Hematopoietic multipotent progenitor cell treated with erythropoietin and hydrocortisone succinate and interleukin-3 and kit ligand, for 17 days (in vitro differentiated cells): ENCODE data around the gene NUP42.
"Not testable (repeated sequence)": the region's sequence is repeated elsewhere in the genome, so short reads cannot be mapped to it uniquely, and the experiment has no call there.

Experiments used
- DNase-seq: peaks from one replicate; pipeline ENCODE4 v3.0.0-alpha.2; 2015; ENCODE audit warnings: low spot score

NUP42 gene, protein sequence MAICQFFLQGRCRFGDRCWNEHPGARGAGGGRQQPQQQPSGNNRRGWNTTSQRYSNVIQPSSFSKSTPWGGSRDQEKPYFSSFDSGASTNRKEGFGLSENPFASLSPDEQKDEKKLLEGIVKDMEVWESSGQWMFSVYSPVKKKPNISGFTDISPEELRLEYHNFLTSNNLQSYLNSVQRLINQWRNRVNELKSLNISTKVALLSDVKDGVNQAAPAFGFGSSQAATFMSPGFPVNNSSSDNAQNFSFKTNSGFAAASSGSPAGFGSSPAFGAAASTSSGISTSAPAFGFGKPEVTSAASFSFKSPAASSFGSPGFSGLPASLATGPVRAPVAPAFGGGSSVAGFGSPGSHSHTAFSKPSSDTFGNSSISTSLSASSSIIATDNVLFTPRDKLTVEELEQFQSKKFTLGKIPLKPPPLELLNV

DNA sequence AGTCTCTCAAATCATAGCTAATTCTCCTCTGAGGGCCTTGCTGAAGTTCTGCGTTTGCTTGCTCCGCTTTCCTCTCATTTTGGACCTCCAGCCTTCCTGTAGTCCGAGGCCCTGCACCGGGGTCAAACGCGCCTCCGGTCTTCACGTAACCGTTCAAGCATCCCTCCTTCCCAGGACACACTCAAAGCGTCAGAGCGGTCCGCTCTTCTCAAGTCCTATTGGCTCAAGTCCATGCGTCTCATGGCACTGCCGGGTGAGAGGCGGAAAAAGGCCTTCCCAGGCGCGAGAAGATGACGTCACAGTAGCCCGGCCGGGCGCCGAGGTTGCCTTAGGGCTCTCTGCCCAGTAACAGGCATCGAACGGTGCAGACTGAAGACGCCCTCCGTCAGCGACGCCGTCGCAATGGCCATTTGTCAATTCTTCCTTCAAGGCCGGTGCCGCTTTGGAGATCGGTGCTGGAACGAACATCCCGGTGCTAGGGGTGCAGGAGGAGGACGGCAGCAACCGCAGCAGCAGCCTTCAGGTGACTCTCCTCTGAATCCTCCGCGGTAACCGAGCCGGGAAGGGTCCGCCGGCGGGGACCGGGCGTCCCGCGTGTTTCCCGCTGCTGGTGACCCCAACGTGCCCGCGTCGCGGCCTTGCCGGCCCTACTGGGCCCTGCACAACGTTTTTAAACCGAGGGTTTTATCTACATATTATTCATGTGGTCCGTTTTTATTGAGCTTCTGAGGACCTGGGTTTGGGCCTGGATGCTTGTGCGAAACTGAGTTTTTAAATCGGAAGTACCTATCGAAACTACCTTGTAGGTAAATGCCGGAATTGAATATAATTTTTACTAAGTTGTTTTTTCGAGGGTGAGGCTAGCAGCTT, at the start of gene NUP42:
Gene NUP42, plus strand, starts transcription at position 365 of the 870 bp plus-strand sequence. Its CDS starts 38 bp downstream, at position 403.
- DNase-seq: peak; percentile 98

DNA sequence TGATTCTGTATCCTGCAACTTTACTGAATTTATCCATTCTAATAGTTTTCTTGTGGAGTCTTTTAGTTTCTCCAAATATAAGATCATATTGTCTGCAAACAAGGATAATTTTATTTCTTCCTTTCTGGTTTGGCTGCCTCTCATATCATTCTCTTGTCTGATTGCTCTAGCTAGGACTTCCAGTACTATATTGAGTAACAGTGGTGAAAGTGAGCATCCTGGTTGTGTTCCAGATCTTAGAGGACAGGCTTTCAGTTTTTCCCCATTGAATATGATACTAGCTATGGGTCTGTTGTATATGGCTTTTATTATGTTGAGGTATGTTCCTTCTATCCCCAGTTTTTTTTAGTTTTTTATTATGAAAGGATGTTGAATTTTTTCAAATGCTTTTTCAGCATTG, 48.1 kb upstream of the NUP42 start:
- no peak for DNase-seq

DNA sequence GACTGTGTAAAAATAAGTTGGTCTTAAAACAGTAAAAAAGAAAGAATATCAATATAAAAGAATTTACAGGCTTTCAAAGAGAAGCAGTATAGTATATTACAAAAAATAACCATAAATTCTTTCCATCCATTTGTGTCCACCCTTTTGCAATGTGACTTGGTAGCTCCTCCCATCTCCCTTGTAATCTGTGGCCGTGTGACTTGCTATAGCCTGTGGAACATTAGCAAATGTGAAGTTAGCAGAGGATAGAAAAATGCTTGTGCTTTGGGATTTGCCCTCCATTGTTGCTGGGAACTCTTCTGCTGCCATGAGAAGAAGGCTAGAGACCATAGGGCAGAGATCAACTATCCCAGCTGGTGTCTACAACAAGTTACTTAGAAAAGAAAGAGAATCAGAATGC, 46.1 kb upstream of the NUP42 start:
- DNase-seq: no peak

DNA sequence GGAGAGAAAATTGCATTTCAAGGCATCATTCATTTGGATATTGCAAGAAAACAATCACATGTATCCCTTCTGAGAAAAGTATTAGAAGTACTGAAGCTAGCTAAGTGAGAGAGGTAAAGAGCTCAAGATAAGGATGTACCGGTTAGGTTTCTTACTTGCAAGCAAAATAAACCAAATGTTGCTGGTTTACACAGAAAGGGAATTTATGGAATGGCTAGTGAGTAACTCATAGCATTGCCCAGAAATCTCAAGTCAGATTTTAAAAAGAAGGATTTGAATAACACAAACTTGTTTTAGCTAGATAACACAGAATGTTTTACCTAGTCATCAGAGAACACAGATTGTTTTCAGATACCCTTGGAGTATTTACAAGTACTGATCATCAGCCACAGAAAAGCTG, 45.6 kb upstream of the NUP42 start:
- no peak for DNase-seq

DNA sequence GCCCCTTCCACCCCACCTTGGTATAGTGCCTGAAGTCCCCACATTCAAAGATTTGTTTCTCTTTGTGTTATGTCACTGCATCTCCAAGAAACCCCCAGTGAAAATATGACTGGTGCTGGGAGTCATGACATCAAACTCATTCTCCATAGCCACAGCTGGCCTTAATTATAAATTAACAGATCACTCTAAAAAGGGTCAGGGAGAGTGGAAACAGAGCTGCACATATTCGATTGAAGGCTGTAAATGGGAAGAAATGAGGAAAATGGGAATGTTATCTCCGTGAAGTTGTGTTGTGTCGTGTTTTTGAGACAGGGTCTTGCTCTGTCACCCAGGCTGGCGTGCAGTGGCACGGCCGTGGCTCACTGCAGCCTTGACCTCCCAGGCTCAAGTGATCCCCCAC, 24.2 kb upstream of the NUP42 start:
- no peak for DNase-seq

DNA sequence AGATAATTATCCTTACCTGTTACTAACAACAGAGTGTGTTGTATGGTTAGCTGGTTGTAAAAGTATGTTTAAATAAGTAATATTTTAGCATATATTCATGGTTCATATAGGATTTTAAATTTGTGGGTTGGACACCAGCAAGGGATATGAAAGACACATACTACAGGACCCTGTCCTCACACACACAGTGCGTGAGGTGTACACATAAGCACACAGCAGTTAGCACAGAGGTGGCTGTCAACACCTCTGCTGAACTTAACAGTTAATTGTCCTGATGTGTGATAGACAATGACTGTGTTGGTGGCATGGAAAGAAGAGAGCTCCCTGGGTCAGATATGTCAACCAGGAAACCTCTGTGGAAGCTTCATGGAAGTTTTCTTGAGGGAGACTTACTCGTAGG, 23.3 kb upstream of the NUP42 start:
- DNase-seq: no peak

DNA sequence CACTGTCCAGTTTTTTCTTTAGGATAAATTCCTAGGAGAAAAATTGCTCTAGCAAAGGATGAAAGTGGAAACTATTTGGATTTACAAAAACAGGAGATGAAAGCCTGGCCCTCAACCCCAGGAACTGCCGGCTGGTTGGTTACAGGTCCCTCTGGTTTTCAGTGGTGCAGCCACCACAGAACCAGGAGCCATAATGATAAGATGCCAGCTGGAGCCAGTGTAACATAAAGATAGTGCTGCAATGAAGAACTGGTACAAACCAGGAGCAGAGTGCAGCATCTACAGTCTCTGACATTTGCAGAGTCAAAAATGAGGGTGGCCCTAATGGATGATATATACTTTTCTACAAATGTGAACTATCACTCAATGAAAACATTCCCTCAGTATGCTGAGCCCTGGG, 20.4 kb upstream of the NUP42 start:
- DNase-seq: peak; percentile 69

DNA sequence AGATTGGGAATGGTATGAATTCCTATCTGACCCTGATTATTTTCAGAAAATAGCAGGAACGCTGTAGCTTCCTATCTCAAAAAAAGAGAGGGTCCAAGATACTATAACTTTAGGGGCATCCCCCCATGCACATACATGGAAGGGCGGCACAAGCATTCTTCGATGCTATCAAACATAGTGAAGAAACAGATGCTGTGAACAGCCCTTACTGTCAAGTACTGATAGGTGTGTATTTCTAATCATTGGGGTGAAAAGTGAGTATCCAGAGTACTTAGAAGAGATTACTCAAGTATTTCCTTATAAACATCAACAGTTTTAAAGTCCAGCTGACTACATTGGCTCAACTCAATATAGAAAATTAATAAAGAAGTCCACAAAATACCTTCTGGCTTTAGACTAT, 17.0 kb upstream of the NUP42 start:
- DNase-seq: peak; percentile 32

DNA sequence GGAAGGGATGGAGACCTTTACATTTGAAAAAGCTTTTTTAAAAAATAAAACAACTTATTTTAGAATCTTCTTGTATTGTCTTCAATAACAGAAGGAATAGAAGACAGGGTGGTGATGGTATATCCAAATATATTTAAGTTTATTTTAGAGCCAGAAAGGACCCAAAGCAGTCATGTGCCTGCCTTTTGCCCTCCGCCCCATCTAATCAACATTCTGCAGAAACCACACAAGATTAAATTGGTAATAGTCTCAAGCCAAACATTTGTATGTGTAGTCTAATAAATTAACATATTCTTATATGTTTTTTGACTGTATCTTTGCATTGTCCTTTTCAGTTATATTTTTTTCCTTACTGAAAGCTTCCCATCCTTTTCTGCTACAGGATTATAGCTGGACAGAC, 16.5 kb upstream of the NUP42 start:
- DNase-seq: peak; percentile 30

DNA sequence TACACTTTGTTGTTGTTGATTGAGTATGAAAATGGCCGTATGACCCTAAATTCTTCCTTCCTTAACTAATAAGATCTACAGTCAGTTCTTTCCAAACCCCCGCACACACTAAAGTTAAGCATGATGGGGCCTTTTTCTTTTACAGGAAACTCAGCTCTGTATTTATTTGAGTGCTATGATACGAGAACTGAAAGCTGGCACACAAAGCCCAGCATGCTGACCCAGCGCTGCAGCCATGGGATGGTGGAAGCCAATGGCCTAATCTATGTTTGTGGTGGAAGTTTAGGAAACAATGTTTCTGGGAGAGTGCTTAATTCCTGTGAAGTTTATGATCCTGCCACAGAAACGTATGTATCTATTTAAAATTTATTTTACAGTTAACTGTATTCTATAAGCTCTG, 14.2 kb upstream of the NUP42 start:
- no peak for DNase-seq

DNA sequence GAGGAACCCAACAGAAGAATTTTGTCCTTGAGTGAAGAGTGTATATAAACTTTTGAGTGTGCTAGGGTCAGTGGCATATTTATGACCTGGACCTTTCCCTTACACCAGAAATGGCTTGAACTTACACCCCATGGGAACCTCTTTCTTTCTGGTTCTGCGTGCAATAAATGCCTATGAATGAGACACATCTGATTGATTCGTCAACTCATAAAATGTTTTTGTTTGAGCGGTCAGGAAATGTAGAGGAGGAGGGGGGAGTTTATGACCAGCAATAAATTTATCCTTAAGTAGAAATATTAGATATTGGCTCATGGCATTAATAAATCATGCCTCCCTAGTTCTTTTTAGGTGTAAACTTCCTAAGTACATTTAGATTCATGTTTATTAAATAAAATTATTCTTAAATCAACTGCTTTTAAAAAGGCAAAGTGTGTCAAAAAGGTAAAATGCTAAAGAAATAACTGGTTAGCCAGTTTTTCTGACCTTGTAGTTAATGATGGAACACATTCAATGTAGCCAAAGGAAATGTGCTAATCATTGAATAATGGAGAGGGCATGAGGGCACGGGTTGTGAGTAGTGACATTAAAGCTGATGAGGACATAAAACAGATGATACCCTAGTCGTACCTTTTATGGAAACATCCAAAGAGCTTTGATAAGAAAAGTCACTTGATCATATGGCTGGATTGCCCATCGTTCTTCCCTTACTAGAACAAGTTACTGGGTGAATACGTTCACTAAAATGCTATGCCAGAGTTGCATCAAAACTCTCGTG, 13.6 kb upstream of the NUP42 start:
- no peak for DNase-seq

DNA sequence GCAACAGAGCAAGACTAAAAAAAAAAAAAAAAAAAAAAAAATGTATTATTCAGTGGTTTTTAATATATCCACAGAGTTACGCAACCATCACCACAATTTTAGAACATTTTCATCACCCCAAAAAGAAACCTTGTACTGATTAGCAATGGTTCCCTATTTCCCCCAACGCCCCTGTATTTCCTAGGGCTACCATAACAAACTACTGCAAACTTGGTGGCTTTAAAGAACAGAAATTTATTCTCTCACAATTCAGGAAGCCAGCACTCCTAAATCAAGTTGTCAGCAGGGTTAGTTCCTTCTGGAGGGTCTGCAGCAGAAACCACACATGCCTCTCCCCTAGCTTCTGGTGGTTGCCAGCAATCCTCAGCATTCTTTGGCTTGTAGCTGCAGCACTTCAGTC, 5.9 kb upstream of the NUP42 start:
- DNase-seq: no peak

DNA sequence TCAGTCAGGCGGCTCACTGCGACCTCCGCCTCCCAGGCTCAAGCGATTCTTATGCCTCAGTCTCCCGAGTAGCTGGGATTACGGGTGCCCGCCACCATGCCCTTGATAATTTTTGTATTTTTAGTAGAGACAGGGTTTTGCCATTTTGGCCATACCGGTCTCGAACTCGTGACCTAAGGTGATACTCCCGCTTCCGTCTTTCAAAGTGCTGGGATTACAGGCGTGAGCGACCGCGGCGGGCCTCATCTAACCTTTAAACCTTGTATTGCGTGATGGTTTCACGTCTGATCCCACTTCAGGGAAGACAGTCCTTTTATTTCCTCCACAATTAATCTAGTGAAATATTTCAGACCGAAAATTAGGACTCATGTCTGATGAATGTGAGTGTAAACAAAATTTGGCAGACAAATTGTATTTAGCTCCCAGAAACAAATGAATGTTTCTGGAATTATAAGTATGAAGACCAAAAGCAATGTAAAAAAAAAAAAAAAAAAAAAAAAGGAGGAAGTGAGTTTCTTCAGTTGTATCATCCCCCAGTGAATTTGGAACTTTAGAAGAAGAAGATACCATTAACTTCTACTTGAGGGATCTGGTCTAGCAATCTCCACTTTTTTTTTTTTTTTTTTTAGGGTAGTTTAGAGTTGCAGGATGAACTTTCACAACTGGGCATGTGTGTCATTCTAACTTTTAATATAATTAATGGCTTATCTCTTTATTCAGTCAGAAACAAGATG, 1.6 kb downstream of the NUP42 start:
- no peak for DNase-seq

DNA sequence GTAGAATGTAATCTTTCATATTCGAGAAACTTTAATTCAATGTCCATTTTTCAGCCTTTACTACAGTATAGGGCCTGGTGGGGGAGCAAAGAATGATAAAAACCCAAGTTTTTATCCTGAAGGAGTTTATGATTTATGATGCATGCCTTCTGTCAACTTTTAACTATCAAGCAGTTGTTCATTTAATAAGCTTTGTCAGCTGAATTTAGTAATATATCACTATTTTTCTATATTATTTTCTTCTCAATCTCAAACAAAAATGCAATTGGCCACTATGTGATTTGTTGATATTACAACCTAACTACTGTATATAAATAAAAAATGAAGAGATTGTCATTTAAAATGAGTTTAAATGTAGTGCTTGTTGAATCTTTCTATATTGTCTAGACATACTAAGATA, 2.4 kb downstream of the NUP42 start:
- no peak for DNase-seq

DNA sequence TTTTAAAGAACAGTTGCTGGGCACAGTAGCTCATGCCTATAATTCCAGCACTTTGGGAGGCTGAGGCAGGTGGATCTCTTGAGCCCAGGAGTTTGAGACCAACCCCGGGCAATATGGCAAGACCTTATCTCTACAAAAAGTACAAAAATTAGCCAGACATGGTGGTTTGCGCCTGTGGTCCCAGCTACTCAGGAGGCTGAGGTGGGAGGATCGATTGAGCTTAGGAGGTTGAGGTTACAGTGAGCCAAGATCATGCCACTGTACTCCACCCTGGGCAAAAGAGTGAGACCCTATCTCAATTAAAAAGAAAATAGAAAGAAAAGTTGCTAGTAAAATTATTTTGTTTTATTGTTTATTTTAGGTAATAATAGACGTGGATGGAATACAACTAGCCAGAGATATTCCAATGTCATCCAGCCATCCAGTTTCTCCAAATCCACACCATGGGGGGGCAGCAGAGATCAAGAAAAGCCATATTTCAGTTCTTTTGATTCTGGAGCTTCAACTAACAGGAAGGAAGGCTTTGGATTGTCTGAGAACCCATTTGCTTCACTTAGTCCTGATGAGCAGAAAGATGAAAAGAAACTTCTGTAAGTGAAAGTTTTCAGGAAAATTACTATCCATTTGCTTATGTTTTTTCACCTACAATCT, 3.0 kb downstream of the NUP42 start:
- peak; percentile 85 for DNase-seq

DNA sequence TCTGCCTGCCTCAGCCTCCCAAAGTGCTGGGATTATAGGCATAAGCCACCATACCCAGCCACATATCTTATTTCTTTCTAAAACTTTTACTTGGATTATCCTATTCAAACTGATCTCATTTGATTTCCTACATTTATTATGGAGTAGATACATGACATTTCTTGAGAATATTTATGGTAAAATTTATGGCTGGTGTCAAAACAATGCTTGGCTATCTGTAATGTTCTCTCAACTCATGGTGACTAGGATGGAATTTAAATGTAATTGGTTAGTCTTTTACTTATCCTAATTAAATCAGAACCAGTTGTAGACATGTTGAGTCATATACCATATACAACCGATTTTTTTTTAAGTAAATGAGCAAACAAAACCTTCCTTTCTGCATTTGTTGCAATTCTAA, 4.1 kb downstream of the NUP42 start:
- DNase-seq: no peak

DNA sequence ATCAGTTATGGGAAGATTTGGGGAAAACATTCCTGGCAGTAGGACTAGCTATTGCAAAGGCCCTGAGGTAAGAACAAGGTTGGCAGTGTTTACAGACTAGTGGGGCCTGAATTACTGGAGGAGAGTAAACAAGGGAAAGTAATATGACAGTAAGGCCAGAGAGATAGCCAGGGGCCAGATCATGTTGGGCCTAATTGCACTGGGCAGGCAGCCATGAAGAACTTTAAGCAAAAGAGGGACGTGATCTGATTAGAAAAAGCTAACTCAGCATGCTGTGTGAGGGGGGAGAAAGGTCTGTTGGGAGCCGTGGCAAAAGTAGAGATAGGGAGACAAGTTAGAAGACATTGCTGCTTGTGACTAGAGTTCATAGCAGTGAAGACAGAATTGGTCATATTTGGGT, 9.2 kb downstream of the NUP42 start:
- peak; percentile 88 for DNase-seq

DNA sequence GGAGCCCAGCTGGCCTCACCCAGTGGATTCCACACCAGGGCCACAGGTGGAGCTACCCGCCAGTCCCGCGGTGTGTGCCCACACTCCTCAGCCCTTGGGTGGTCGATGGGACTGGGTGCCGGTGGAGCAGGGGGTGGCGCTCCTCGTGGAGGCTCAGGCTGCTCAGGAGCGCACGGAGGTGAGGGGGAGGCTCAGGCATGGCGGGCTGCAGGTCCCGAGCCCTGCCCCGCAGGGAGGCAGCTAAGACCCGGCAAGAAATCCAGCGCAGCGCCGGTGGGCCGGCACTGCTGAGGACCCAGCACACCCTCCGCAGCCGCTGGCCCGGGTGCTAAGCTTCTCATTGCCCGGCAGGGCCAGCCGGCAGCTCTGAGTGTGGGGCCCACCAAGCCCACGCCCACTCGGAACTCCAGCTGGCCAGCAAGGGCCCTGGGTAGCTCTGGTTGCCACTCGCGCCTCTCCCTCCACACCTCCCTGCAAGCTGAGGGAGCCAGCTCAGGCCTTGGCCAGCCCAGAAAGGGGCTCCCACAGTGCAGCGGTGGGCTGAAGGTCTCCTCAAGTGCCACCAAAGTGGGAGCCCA, 11.9 kb downstream of the NUP42 start:
- not testable (repeated sequence) for DNase-seq

DNA sequence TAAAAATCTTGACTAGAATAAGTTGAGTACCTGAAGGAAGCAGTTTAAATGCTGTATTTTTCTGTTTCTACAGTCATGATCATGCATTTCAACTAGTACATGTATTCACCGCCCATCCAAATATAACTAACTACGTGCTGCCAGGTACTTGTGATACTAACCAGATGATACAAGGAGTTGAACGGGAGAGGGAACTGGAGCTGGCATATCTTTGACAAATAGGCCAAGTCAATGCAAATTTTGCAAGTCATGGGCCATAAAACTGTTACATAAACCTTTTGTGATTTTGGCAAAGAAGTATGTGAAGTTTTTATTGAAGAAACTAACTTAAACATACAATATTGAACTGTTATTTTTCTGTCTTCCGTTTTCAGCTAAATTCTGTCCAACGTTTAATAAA, 14.5 kb downstream of the NUP42 start:
- no peak for DNase-seq

DNA sequence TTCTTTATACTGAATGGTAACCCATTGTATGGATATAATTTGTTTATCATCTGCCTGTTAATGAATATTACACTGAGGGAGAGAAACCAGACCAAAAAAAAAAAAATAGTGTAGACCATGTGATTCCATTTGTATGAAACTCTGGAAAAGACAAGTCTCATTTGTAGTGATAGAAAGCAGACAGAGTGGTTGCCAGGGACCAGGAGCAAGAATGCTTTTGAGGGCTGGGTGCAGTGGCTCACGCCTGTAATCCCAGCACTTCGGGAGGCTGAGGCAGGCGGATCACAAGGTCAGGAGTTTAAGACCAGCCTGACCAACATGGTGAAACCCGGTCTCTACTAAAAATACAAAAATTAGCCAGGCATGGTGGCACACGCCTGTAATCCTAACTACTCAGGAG, 15.9 kb downstream of the NUP42 start:
- not testable (repeated sequence) for DNase-seq

DNA sequence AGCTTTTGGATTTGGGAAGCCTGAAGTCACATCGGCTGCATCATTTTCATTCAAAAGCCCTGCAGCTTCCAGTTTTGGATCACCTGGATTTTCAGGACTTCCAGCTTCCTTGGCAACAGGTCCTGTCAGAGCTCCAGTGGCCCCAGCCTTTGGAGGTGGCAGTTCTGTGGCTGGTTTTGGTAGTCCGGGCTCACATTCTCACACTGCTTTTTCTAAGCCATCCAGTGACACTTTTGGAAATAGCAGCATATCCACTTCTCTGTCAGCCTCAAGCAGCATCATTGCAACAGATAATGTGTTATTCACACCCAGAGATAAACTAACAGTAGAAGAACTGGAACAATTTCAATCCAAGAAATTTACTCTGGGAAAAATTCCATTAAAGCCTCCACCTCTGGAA, 18.5 kb downstream of the NUP42 start:
- DNase-seq: no peak
